DMS153 (cell line): Measurements from ENCODE around the gene PDE9A.
"Not testable (repeated sequence)": the region's sequence is repeated elsewhere in the genome, so short reads cannot be mapped to it uniquely, and the experiment has no call there.

ENCODE experiments used
- DNase-seq: peaks from one replicate; lab custom pipeline; 2025; lab: John Stamatoyannopoulos, UW

Gene PDE9A

GRCh38 chr21:42777757-42778344, 124.4 kb downstream of the PDE9A start:
- no peak for DNase-seq

- DNase-seq, result no peak
Measured at GRCh38 chr21:42779431-42779861, 126.0 kb downstream of the PDE9A start.

GRCh38 chr21:42780617-42781016, 127.2 kb downstream of the PDE9A start:
- DNase-seq, result no peak

GRCh38 chr21:42781150-42781970, 127.9 kb downstream of the PDE9A start:
- DNase-seq, result peak; percentile 45

GRCh38 chr21:42781971-42782722, 128.7 kb downstream of the PDE9A start:
- no peak for DNase-seq

- DNase-seq, result no peak
Measured at GRCh38 chr21:42782723-42783242, 129.4 kb downstream of the PDE9A start.

- no peak for DNase-seq
Measured at GRCh38 chr21:42784276-42784675, 130.9 kb downstream of the PDE9A start.

GRCh38 chr21:42784896-42785451, 131.6 kb downstream of the PDE9A start:
- no peak for DNase-seq

GRCh38 chr21:42785666-42786427, 132.4 kb downstream of the PDE9A start:
- no peak for DNase-seq

- no peak for DNase-seq
Measured at GRCh38 chr21:42786884-42787283, 133.5 kb downstream of the PDE9A start.

- no peak for DNase-seq
Measured at GRCh38 chr21:42787613-42788012, 134.2 kb downstream of the PDE9A start.

GRCh38 chr21:42790520-42791065, 137.2 kb downstream of the PDE9A start:
- no peak for DNase-seq

- no peak for DNase-seq
Measured at GRCh38 chr21:42793774-42794173, 140.4 kb downstream of the PDE9A start.

GRCh38 chr21:42794551-42794950, 141.1 kb downstream of the PDE9A start:
- no peak for DNase-seq

- no peak for DNase-seq
Measured at GRCh38 chr21:42796327-42797062, 143.1 kb downstream of the PDE9A start.

GRCh38 chr21:42797522-42797921, 144.1 kb downstream of the PDE9A start:
- DNase-seq, result no peak

GRCh38 chr21:42798106-42798505, 144.7 kb downstream of the PDE9A start:
- no peak for DNase-seq

- DNase-seq, result no peak
Measured at GRCh38 chr21:42799516-42799915, 146.1 kb downstream of the PDE9A start.

GRCh38 chr21:42799948-42800347, 146.5 kb downstream of the PDE9A start:
- DNase-seq, result no peak

GRCh38 chr21:42801616-42802015, 148.2 kb downstream of the PDE9A start:
- DNase-seq, result not testable (repeated sequence)
